GM21381 (cell line): ENCODE results near the gene NFIL3.

Experiments
- ATAC-seq: cut with Tn5 transposase; IDR thresholded peaks from one replicate; pipeline ENCODE4 v1.9.1; 2021; ENCODE audit warnings: mild to moderate bottlenecking, moderate library complexity; ENCODE audit not compliant: unreplicated experiment

NFIL3 gene

GRCh38 chr9:91422758-91423711, 597 bp downstream of the NFIL3 start:
- ATAC-seq = peak; percentile 29

- no peak for ATAC-seq
Measured at GRCh38 chr9:91421971-91422757, 1.5 kb downstream of the NFIL3 start.

GRCh38 chr9:91421128-91421765, 2.4 kb downstream of the NFIL3 start:
- no peak for ATAC-seq

GRCh38 chr9:91420501-91421127, 3.0 kb downstream of the NFIL3 start:
- no peak for ATAC-seq

- ATAC-seq = no peak
Measured at GRCh38 chr9:91419222-91420191, 4.1 kb downstream of the NFIL3 start.

GRCh38 chr9:91418215-91418610, 5.4 kb downstream of the NFIL3 start:
- ATAC-seq = no peak

GRCh38 chr9:91417602-91418214, 5.9 kb downstream of the NFIL3 start:
- no peak for ATAC-seq

- no peak for ATAC-seq
Measured at GRCh38 chr9:91416096-91416712, 7.4 kb downstream of the NFIL3 start.

GRCh38 chr9:91415290-91415689, 8.3 kb downstream of the NFIL3 start:
- ATAC-seq = peak; percentile 94

- no peak for ATAC-seq
Measured at GRCh38 chr9:91412941-91413340, 10.7 kb downstream of the NFIL3 start.

GRCh38 chr9:91411096-91411771, 12.4 kb downstream of the NFIL3 start:
- ATAC-seq = no peak

- ATAC-seq = no peak
Measured at GRCh38 chr9:91410161-91410560, 13.5 kb downstream of the NFIL3 start.

- ATAC-seq = no peak
Measured at GRCh38 chr9:91408475-91408874, 15.2 kb downstream of the NFIL3 start.

- no peak for ATAC-seq
Measured at GRCh38 chr9:91407580-91408318, 15.9 kb downstream of the NFIL3 start.

- ATAC-seq = no peak
Measured at GRCh38 chr9:91405343-91406077, 18.1 kb downstream of the NFIL3 start.

- no peak for ATAC-seq
Measured at GRCh38 chr9:91403665-91404543, 19.7 kb downstream of the NFIL3 start.
